ENCODE data around the gene NALF2. TPM values are rescaled to one million over a fixed set of nuclear protein-coding genes. Genes with fewer than 3 reads are reported as not detected.

NALF2 gene
- total and polyA plus RNA-seq, 2 experiments from 2014 or later = not detected

DNA sequence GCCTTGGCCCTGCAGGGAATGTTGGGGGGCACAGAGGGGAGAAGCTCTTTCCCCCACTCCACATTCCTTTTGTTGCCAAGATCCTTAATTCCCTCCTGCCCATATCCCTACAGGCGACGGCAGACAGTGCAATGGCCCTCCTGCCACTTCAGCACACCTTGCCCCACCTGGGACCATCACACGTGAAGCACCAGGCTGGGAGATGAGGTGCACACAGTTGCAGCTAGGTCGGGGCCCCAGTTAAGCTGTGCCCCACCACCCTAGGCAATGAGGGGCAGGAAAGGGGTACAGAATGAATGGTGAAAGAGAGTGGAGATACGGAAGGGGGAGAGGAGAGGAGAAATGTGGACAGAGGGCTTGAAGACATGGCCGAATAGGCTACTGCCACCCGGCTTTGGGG is 26.2 kb downstream of the NALF2 start:
- no peak overlapping the region for H3K4me2 ChIP-seq (ENCODE audit: unreplicated experiment)

DNA sequence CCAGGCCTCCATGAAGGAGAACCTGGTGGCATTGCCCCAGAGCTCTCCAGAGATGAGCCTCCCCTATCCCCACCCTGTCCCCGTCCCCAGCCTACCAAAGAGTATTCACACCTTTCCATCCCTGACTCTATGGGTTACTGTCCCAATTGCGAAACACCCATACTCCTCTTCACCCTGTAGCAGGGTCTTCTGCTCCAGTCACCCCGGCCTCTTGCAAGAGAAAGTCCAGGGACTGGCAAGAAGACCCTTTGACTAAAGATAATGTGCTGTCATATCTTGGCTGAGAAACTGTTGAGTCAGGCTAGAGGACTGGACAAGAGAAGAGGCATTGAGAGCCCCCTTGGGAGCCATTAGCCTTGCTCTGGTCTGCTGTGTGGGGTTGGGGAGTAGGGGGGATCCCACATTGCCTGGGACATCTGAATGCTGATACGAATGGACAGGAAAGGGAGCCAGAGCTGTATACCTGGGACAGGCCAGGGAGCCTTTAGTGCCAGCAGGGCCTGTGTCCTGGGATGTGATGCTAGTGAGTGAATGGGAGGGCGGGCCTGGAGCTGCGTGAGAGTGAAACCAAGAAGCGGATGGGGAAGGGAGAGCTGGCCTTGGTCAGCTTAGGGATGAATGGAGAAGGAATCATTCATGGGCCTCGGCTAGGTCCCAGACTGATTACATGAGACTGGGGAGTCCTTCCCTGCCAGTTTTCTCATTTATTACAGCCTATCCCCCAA is 27.1 kb downstream of the NALF2 start:
- DNase-seq = no peak
- H3K27ac ChIP-seq = no peak overlapping the region
- WGBS, 2 experiments (ENCODE audit: low coverage in 1 of 2, low lambda C conversion rate in 2 of 2, missing lambda C conversion rate in 2 of 2) = 38 to 49% methylated on average over 7 of the region's 8 CpGs
- H3K27me3 ChIP-seq (replicated peaks; ENCODE audit: insufficient read depth) = no peaks in the 10 kb centered on the region
- no peaks in the 10 kb centered on the region for H3F3A ChIP-seq (ENCODE audit: insufficient read depth)
- no peaks in the 10 kb centered on the region for H3K9me2 ChIP-seq (ENCODE audit: insufficient read depth)
- H3K4me2 ChIP-seq (ENCODE audit: unreplicated experiment) = no peak overlapping the region
- H2AFZ ChIP-seq = no peak overlapping the region
- no peaks in the 10 kb centered on the region for H4K20me1 ChIP-seq (ENCODE audit: insufficient read depth)
- H3K36me3 ChIP-seq (ENCODE audit: low read depth) = no peaks in the 10 kb centered on the region
- H3K4me3 ChIP-seq = no peak overlapping the region
- no peaks in the 10 kb centered on the region for H3K79me2 ChIP-seq (ENCODE audit: insufficient read depth)
- H3K4me1 ChIP-seq (ENCODE audit: insufficient read depth) = no peaks in the 10 kb centered on the region
- in situ Hi-C loops (cut with MboI) = loop anchor here (25.0 kb wide), 1 partner anchor 556 kb away; no protein-coding TSS in a partner anchor
- TF ChIP-seq EZH2phosphoT487 (IDR thresholded peaks at IDR 0.05; ENCODE audit: insufficient read depth, low read depth) (no peak), EZH2 (IDR thresholded peaks at IDR 0.05; ENCODE audit: insufficient read depth, poor library complexity, severe bottlenecking) (no peak)
- H3K9me3 ChIP-seq (ENCODE audit: low read depth) = no peaks in the 10 kb centered on the region
- no peak overlapping the region for H3K9ac ChIP-seq

More for the DNA sequence above, 26.2 kb downstream of the NALF2 start:
- Histone ChIP-seq H3K9me3 (ENCODE audit: low read depth) (no peaks in the 10 kb centered on the region), H3K36me3 (ENCODE audit: low read depth) (no peaks in the 10 kb centered on the region), H4K20me1 (ENCODE audit: insufficient read depth) (no peaks in the 10 kb centered on the region), H2AFZ (no peak overlapping the region), H3K27ac (no peak overlapping the region), H3K4me3 (no peak overlapping the region), H3K4me1 (ENCODE audit: insufficient read depth) (no peaks in the 10 kb centered on the region), H3K9me2 (ENCODE audit: insufficient read depth) (no peaks in the 10 kb centered on the region), H3K9ac (no peak overlapping the region), H3F3A (ENCODE audit: insufficient read depth) (no peaks in the 10 kb centered on the region), H3K27me3 (replicated peaks; ENCODE audit: insufficient read depth) (no peaks in the 10 kb centered on the region), H3K79me2 (ENCODE audit: insufficient read depth) (no peaks in the 10 kb centered on the region)
- WGBS, 2 experiments (ENCODE audit: low coverage in 1 of 2, low lambda C conversion rate in 2 of 2, missing lambda C conversion rate in 2 of 2) = 47 to 49% methylated on average over 5 to 7 of the region's 7 CpGs
- no peak for TF ChIP-seq EZH2 (IDR thresholded peaks at IDR 0.05; ENCODE audit: insufficient read depth, poor library complexity, severe bottlenecking)
- no peak for TF ChIP-seq EZH2phosphoT487 (IDR thresholded peaks at IDR 0.05; ENCODE audit: insufficient read depth, low read depth)
- no peak for DNase-seq
- in situ Hi-C loops (cut with MboI) = loop anchor here (25.0 kb wide), 1 partner anchor 557 kb away; no protein-coding TSS in a partner anchor

DNA sequence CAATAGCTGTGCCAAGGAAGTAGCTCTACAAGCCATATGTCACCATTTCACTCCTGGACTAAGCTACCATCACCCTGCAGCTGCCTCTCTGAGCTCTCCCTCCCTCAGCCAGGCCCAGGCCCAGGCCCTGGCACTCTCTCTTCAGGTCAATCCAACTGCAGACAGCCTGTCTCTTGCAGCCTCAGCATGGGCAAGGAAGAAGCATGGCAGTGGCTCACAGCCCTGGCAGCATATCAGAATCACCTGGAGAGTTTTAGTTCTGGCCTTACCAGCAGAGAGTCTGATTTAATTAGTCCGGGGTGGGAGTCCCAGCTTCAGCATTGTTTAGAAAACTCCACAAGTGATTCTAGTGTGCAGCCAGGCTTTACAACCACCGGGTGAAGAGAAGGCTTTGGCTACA is 31.5 kb downstream of the NALF2 start:
- Histone ChIP-seq H3K9ac (no peak overlapping the region), H3K27me3 (replicated peaks; ENCODE audit: insufficient read depth) (no peaks in the 10 kb centered on the region), H3K4me3 (no peak overlapping the region), H3K9me3 (ENCODE audit: low read depth) (no peaks in the 10 kb centered on the region), H3K4me2 (ENCODE audit: unreplicated experiment) (no peak overlapping the region), H3F3A (ENCODE audit: insufficient read depth) (no peaks in the 10 kb centered on the region), H4K20me1 (ENCODE audit: insufficient read depth) (no peaks in the 10 kb centered on the region), H3K36me3 (ENCODE audit: low read depth) (no peaks in the 10 kb centered on the region), H3K27ac (no peak overlapping the region), H3K9me2 (ENCODE audit: insufficient read depth) (no peaks in the 10 kb centered on the region), H3K4me1 (ENCODE audit: insufficient read depth) (no peaks in the 10 kb centered on the region), H2AFZ (no peak overlapping the region), H3K79me2 (ENCODE audit: insufficient read depth) (no peaks in the 10 kb centered on the region)
- in situ Hi-C loops (cut with MboI) = loop anchor here (25.0 kb wide), 1 partner anchor 552 kb away; no protein-coding TSS in a partner anchor
- WGBS, 2 experiments (ENCODE audit: low coverage in 1 of 2, low lambda C conversion rate in 2 of 2, missing lambda C conversion rate in 2 of 2) = 14 to 34% methylated on average over 2 of the region's 2 CpGs
- TF ChIP-seq EZH2 (IDR thresholded peaks at IDR 0.05; ENCODE audit: insufficient read depth, poor library complexity, severe bottlenecking) (no peak), EZH2phosphoT487 (IDR thresholded peaks at IDR 0.05; ENCODE audit: insufficient read depth, low read depth) (no peak)
- no peak for DNase-seq

DNA sequence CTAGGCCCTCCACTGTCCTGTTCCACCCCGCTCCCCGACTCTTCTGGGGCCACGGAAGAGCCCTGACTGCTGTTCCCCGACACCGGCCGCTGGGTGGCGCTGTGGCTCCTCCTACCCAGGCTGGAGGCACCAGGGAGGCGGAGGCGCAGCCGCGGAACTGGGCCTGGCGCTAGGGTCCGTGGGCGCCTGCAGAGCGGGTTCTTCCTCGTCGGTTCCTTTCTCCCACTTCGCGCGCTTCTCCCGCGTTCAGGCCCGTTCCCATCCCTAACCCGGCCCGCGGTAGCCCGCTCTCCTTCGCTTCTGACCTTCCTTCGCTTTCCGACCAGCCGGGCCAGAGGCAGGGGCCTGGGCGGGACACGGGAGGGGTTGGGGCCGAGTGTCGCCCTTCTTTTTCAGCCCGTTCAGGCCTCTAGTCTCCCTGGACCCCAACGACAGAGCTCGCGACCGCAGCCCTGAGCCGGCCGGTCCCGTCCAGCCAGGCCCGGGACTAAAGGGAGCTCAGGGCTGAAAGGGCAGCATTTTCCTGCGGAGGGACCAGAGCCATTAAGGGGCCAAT is 34.3 kb downstream of the NALF2 start:
- Histone ChIP-seq H3K4me3 (peak overlapping the region; percentile 68), H3K9ac (peak overlapping the region; percentile 68), H3F3A (ENCODE audit: insufficient read depth) (no peaks in the 10 kb centered on the region), H2AFZ (peak overlapping the region; percentile 91), H3K27ac (no peak overlapping the region), H3K9me3 (ENCODE audit: low read depth) (no peaks in the 10 kb centered on the region), H3K4me1 (ENCODE audit: insufficient read depth) (no peaks in the 10 kb centered on the region), H3K9me2 (ENCODE audit: insufficient read depth) (no peaks in the 10 kb centered on the region), H3K4me2 (ENCODE audit: unreplicated experiment) (peak overlapping the region; percentile 48), H4K20me1 (ENCODE audit: insufficient read depth) (no peaks in the 10 kb centered on the region), H3K27me3 (replicated peaks; ENCODE audit: insufficient read depth) (no peaks in the 10 kb centered on the region), H3K79me2 (ENCODE audit: insufficient read depth) (no peaks in the 10 kb centered on the region), H3K36me3 (ENCODE audit: low read depth) (no peaks in the 10 kb centered on the region)
- TF ChIP-seq EZH2phosphoT487 (IDR thresholded peaks at IDR 0.05; ENCODE audit: insufficient read depth, low read depth) = no peak
- no peak for TF ChIP-seq EZH2 (IDR thresholded peaks at IDR 0.05; ENCODE audit: insufficient read depth, poor library complexity, severe bottlenecking)
- in situ Hi-C loops (cut with MboI) = loop anchor here (25.0 kb wide), 1 partner anchor 549 kb away; no protein-coding TSS in a partner anchor
- DNase-seq = peak; percentile 64
- WGBS, 2 experiments (ENCODE audit: low coverage in 1 of 2, low lambda C conversion rate in 2 of 2, missing lambda C conversion rate in 2 of 2) = 4 to 5% methylated on average over 23 to 41 of the region's 45 CpGs

All from GM23248 (cell line).